ENCODE results near the gene GAK.

- no peak for TF ChIP-seq POLR2AphosphoS5 (IDR thresholded peaks at IDR 0.05; ENCODE audit: low read depth, low read length)
- no peak for TF ChIP-seq REST (IDR thresholded peaks at IDR 0.05; ENCODE audit: insufficient read depth in 1 of 2, low read depth in 2 of 2, low read length in 2 of 2)
These were observed 94.3 kb downstream of the GAK start for GRCh38 chr4:837772-838171.
